CD4-positive, alpha-beta T cell treated with Interleukin-17A for 1 hour (primary cell): ENCODE measurements around the gene GRK1.

Experiments used
- DNase-seq: peaks from one replicate; pipeline ENCODE4 v3.0.0-alpha.2; 2020

GRK1 gene

DNA sequence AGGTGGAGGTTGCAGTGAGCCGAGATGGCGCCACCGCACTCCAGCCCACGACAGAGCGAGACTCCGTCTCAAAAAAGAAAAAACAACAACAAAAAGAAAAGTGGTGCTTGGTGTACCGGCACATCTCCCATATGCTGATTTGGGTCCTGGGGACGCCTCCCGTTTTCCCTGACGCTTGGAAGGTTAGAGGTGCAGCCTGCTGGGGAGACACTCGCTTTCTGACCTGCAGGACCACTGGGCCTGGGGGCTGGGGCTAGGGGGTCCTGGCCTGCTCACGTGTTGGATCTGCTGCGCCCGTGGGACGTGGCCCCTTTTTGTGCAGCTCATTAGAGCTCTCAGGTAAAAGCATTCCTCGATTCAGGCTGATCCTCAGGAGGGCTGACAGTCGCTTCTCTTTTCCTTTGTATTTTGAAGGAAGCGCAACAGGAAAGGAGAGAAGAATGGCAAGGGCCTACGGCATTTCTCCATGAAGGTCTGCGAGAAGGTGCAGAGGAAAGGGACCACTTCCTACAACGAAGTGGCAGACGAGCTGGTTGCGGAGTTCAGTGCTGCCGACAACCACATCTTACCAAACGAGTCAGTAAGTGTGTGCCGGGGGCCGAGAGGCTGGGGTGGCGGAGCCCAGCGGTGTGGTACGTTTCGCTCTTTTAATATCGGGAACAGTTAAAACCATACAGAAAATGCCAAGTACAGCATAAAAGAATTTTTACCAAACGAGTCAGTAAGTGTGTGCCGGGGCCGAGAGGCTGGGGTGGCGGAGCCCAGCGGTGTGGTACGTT is 34.1 kb upstream of the GRK1 start:
- no peak for DNase-seq

DNA sequence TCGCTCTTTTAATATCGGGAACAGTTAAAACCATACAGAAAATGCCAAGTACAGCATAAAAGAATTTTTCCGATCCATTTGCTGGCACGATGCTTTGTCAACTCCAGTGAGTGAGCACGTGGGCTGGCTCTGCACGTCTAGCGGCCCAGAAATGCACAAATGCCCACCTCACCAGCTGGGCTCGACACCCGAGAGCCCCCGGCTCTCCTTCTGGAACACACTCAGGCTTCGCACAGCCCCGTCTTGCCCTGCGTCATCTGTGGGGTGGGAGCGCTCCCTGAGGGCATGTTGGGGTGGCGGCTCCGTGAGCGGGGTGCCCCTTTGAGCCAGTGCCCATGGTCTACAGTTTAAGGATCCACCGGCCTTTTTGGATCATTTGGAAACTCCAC is 33.5 kb upstream of the GRK1 start:
- no peak for DNase-seq

DNA sequence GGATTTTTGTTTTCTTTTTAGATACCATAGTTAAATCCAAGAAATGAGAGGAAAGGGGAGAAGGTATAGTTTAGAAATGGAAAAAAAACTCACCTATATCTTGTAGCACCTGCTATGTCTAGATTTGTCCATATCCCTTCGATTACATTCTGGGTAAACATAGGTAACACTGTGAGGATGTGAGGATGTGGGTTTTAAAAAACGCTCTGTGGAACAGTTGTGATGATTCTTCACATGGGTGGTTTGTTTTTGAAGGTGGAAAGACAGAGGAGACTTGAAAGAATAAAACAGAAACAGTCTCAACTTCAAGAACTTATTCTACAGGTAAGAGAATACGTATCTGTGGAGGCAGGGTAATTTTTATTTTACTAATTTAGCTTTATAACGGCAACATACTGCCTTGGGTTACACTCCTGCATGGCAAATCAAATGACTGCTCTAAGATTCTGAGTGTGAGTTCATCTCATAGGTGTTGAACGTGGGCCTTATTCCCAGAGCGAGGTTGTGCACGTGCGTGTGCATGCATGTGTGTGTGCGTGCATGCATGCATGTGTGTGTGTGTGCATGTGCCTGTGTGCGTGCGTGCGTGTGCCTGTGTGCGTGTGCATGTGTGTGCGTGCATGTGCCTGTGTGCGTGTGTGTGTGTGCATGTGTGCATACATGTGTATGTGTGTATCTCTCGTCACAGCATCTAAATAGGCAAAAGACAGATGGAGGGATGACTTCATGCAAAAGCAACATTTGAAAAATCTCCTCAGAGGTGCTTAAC is 32.6 kb upstream of the GRK1 start:
- DNase-seq = no peak

DNA sequence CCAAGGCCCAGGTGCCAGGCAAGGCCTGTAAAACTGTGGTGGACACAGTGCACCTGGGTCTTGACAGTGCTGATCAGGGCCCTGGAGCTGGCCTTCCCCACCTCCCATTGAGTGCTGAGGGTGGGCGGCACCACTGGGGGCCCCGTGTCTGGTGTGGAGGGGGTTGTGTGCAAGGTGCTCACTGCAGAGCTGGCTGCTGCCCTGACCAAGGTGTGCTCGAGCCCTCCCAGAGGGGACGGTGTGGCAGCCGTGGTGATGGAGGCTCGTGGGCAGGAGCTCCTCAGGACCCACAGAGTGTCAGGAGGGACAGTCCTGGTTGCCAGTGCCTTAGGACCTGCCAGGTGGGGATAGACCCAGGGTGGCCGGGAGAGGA is 32.0 kb upstream of the GRK1 start:
- DNase-seq = no peak

DNA sequence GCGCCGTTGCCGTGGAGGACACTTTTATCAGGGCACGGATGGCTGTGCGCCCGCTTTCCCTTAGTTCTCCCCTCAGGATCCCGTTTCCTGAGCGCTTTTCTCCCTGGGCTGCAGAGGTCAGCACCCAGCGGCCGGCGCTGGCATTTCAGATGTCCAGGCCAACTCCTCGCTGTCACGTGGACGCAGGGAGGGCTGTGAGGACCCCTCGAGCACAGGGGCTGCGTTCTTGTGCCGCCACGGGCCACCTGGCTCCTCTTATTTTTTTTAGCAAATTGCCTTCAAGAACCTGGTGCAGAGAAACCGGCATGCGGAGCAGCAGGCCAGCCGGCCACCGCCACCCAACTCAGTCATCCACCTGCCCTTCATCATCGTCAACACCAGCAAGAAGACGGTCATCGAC is 31.3 kb upstream of the GRK1 start:
- no peak for DNase-seq

DNA sequence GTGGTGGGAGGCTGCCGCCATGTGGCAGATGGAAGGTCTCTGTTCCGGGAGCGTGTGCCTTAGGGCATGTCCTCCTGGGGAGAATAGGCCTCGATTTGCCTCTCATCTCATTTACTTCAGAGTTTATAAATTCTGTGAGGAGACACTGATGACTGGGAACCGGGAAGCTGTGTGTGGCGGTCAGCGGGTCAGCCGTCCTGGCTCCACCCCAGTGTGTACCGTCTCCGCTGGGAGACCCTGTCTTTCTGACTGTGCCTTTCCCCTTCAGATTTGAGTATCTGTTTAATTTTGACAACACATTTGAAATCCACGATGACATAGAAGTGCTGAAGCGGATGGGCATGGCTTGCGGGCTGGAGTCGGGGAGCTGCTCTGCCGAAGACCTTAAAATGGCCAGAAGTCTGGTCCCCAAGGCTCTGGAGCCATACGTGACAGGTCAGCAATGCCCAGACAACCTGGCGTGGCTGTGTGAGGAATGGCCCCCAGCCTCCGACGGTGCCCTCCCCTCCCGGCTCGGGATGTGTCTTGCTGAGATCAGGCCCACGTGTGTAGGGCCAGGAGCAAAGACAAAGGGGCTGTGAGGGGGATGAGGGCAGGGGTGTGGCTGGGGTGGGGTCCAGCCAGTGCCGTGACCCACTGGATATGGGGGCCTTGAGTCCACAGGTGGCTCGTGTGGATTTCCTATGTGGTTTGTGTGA is 30.6 kb upstream of the GRK1 start:
- no peak for DNase-seq

DNA sequence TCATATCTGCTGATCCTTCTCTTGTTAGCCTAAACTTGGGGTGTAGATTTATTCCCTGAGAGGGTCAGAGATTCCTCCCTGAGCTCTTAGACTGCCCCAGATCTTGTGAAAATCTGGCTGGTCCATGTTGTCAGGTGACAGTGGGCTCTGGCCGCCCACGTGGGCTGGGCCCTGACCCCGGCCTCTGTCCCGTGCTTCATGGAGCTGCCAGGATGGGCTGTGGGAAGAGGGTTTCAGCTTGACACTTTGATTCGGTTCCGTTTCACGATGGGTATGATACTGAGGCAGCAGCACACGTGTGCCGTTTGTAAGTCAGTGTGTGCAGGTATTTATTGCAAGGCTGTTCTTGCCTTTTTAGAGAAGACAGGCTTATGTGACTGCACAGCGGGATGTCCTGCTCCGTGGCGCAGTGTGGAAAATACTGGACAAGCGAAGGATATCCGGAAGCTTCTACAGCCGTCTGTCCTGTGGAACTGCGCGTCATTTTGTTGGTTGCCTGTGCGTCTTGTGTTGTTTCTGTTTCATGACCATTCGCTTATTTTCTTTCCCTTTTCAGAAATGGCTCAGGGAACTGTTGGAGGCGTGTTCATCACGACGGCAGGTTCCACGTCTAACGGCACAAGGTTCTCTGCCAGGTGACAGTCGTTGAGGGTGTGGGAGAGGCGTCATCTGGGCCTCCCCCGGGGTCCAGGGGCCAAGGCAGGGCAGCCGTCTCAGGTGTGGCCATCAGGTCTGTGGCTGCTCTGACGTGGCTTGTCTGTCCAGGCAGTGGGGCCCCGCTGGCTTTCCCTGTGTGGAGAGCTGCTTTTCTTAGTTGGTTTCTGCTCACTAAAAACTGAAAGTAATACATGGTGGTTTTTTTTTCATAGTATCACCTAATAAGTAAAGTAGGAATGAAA is 29.5 kb upstream of the GRK1 start:
- no peak for DNase-seq

DNA sequence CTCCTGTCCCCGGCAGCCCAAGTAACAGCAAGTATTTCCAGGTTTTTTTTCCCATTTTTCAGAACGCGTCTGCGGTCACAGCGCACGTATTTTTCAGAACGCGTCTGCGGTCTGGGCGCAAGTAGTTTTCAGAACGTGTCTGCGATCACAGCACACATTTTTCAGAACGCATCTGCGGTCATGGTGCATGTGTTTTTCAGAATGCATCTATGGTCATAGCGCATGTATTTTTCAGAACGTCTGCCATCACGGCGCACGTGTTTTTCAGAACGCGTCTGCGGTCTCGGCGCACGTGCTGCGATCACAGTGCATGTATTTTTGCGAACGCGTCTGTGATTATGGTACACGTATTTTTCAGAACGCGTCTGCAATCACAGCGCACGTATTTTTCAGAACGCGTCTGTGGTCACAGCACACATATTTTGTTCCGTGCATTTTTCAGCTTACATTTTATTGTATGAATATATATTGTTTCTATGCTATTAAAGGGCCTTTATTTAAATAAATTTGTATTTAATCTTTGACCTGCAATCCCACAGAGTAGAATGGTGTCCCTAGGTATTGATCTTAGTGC is 28.8 kb upstream of the GRK1 start:
- DNase-seq = no peak

DNA sequence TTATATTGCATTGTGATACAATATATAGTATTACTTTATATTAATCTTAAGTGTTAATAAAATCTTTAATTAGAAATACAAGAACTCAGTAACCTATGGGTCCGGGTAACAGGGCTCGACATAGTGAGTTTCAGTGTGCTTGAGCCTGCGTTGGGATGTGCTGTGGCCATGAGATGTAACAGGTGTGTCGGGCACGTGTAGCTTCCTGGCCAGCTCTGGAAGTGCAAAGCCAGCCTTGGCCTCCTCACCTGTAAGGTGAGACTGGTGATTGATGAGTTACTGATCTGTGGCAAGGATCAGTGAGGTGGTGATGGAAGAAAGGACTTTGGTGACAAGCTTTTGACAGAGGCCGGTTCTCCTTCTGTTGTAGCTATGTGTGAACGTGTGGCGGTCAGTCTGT is 28.2 kb upstream of the GRK1 start:
- DNase-seq = no peak

DNA sequence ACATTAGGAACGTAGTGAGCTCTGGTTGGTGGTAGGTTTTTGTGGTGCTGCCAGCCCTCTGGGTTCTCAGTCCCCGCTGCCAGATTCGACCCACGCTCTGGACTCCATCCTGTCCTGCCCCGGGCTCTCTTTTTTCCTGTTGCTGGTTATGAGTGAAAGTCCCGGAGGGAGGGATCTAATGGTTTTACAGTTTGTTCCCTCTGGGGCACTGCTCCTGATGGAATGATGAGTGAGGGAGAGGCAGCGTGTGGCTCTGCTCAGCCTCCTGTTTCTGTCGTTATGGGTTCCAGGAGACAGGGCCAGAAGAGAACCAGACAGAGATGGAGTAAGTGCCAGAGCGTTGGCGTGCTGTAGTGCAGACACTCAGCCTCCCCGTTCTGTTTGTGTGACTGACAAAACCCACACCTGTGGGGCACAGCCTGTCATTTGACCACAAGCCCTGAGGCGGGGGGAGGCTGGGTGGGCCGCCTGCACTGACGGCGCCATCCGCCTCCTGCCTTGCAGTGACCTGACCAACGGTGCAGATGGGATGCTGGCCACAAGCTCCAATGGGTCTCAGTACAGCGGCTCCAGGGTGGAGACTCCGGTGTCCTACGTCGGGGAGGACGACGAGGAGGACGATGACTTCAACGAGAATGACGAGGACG is 27.3 kb upstream of the GRK1 start:
- no peak for DNase-seq

DNA sequence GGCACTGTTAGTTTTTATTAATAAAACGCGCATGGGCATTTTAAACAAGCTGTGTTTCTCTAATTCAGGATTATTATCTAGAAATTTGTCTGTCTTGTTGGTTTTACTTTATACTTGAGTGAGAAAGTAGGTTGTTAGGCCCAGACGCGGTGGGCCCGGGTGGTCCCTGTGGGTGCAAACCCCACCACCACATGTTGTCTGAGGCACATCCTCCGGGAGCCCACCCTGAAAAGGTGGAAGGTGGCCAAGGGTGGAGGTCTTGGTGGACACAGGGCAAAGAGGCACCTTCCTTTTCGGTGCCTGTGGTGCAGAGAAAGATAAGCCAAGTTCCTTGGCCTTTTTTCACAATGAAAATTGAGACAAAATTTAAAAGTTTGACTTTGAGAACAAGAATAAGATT is 25.6 kb upstream of the GRK1 start:
- no peak for DNase-seq

DNA sequence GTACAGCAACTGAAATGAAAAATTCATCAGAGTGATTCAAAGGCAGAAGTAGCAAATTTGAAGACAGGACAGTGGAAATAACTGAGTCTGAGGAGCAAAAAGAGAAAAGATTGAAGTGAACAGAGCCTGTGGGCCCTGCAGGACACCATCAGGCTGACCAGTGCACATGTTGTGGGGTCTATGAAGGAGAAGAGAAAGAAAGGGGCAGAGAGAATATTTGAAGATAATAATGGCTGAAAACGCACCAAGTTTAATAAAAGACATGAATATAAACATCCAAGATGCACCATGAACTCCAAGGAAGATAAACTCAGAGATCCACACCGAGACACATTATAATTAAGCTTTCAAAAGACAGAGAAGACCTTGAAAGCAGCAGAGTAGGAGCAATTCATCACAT is 24.5 kb upstream of the GRK1 start:
- DNase-seq = no peak

DNA sequence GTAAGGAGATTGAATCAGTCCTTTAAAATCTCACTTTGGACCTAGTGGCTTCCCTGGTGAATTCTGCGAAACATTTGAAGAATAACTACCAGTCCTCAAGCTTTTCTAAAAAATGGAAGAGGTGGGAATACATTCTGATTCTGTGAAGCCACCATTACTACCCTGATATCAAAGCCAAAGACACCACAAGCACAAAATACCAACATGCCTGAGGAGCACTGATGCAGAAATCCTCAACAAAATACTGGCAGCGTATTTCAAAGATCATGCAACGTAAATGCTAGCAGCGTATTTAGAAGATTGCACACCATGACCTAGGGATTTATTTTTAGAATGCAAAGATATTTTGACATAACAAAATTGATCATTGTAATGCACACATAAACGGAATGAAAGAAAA is 23.4 kb upstream of the GRK1 start:
- DNase-seq = no peak

DNA sequence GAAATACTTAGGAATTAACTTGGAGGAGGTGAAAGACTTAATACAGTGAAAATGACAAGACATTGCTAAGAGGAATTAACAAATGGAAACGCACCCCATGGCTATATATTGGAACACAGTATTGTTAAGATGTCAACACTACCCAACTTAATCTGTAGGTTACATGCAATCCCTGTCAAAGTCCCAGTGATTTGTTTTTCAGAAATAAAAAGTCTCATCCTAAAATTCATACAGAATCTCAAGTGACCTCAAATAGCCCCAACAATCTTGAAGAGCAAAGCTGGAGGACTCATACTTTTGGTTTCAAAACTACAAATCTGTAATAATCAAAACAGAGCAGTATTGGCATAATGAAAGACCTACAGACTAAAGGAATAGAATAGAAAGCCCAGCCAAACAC is 22.2 kb upstream of the GRK1 start:
- DNase-seq = no peak

DNA sequence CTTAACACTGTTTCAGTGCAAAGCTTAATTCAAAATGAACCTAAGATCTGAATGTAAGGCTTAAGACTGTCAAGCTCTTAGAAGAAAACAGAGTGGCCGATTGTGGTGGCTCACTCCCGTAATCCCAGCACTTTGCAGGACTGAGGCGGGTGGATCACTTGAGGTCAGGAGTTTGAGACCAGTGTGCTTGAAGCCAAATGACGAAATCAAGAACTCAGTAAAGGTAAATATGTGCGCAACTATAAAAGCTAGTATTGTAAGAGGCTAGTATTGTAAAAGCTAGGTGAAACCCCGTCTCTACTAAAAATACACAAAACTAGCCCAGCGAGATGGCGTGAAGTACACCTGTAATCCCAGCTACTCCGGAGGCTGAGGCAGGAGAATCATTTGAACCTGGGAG is 21.7 kb upstream of the GRK1 start:
- DNase-seq = no peak

DNA sequence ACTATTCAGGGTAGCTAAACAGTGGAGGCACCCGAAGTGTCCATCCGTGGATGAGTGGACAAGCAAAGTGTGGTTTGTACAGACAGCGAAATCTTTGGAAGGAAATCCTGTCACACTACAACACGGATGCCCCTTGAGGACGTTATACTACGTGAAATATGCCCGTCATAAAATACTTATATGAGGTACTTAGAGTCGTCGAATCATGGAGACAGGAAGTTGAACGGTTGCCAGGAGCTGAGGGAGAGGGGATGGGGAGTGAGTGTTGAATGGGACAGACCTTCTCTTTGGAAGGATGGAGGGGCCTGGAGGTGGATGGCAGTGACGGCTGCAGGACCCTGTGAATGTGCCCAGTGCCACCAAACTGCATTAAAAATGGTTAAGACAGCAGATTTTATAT is 20.6 kb upstream of the GRK1 start:
- no peak for DNase-seq

DNA sequence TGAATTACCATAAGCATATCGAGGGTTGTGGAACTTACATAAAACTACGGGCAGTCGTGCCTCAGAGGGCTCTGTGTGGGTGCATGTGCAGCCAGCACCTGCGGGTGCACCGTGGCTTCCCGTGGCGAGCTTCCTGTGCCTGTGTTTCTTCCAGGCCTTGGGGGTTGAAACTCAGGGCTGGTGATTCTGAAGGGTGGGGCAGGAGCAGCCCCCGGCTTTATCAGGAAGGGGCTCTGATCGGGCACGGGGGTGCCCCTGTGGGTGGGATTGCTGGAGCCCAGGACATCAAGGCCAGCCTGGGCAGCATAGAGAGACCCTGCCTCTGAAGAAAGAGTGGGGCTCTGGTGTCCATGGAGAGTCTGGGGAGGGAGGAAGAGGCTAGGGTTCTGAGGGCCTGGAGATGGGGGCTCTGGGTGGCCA is 20.1 kb upstream of the GRK1 start:
- no peak for DNase-seq

DNA sequence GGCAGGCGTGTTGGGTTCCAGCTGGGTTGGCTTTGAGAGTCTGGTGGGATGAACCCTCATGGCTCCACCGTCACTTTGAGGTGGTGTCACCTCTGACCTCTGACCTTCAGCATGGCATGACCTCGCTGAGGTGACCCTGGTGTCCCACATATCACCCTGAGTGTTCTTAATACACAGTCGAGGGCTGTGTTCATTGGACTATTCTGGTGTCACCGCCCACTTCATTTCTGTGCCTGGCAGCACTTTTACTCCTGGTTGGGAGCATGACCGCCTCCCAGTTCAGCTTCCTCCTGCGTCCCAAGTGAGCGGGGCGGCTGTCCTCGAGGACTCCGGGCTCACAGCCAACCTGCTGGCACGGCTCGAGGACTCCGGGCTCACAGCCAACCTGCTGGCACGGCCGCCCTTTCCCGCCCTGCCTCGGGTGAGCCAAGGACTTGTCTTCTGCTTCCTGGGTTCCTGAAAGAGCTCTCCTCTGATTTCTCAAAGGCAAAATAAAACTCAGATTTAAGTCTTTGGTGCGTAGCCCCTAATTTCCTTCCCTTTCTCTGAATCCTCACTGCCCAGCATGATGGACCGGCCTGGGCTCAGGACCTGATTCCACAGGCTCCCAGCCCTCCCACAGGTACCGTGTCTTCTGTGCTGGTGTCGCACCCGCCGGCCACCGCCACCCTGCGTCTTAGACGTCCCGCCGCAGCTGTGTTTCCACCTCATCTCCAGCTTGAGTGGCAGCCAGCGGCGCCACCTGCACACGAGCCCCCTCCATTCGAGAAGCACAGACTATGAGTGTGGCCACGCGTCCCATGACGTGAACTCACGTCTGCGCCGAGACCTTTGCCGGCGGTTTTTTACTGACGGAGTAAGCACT is 19.4 kb upstream of the GRK1 start:
- no peak for DNase-seq

DNA sequence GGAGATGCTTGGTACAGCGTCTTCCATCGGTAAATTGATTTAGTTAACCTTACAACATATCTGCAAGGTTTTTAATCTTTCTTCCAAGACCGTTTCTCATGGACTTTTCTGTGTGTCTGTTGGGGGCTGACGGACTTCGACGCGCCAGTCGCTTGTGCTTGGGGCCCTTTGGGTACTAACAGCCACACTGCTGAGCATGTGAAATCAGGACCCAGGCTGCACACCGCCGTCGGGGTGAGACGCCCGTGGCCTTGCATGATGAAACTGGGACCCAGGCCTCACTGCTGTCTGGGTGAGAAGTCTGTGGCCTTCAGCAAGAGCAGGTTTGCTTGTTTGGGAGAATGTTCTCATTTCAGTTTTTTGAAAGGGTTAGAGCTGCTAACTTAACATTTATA is 18.8 kb upstream of the GRK1 start:
- no peak for DNase-seq

DNA sequence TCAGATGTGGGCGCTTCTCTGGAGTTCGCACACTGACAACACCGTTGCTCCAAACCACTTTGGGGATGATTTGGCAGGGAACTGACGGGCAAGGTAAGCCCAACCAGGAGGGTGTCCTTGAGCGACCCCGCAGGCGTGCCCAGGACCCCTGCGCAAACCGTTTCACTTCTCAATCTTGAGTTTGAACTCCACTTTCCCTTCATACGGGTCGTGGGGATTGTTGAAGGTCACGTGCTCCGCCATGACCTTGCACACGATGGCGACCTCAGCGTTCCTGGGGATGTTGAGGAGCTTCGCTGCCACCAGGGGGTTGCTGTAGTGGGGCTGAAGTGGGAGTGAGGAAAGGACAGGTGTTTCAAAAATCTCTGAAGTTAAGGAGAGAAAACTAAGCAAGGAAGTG is 17.8 kb upstream of the GRK1 start:
- no peak for DNase-seq

DNA sequence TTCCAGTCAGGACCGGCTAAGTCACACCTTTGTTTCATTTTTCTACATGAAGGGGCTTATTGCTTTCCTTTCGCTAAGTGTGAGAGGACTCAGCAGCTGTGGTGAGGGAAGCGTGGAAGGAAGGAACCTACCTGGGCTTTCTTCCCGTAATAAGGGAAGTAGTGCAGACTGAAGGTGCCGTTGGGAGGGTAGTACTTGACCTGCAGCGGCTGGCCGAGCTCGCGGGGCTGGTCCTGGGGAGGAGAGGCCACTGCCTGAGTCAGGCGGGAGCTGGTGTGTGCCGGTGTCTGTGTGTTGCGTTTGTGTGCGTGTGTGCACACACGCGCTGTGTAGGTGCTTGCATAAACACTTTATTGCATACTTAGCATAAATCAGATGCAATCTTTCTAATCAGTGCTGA is 16.7 kb upstream of the GRK1 start:
- DNase-seq = no peak
